ENCODE data around the gene PDK4.
"Not testable (repeated sequence)": the region's sequence is repeated elsewhere in the genome, so short reads cannot be mapped to it uniquely, and the experiment has no call there.

PDK4 gene

DNA sequence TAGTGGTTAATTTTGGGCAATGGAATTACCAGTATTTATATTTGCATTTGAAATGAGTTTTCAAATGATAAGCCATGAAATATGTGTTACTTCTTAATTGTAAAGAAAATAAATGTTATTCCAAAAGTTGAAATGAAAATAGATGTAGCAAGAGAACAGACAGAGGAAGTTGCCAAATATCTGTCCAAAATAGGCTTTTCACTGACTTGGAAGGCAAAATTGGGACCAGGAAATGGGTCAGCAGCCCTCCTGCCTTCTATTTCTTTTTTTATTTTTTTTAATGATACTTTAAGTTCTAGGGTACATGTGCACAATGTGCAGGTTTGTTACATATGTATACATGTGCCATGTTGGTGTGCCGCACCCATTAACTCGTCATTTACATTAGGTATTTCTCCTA is 8.1 kb upstream of the PDK4 start:
- DNase-seq: not testable (repeated sequence)

DNA sequence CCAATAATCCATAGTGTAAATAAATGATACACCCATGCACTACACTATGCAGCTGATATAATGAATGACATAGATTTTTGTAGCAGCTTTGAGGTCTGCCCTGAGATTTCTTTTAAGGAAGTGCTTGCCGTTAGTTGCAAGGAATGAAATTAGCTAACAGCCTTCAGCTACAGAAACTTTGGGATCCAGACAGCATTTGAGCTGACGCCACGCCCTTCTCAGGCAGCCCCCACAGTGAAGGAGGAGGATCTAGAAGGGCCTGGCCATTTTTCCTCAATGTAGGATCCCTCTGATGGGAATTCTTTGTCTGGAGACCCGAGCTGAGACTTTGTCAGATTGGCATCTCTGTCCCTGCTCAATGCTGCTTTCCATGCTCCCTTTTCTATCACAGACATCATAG is 6.1 kb upstream of the PDK4 start:
- DNase-seq: no peak

DNA sequence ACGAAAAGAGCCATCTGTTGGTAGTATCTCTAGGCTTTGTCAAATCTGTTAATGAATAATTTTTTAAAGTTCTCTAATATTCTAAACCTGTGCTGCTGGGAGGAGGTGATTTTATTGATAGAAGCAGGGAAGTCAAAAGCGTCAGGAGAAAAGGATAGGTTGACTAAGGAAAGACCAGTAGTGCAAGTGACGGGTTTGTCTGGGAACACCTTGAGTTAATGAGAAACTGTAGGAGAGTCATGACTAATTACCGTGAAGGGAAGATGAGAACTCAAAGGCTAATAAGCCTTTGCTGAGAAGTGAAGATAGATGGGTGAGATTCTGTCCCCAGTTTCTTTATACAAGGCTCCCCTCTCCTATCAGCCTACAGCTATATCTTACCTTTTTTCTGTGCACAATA is 5.0 kb upstream of the PDK4 start:
- DNase-seq: no peak

DNA sequence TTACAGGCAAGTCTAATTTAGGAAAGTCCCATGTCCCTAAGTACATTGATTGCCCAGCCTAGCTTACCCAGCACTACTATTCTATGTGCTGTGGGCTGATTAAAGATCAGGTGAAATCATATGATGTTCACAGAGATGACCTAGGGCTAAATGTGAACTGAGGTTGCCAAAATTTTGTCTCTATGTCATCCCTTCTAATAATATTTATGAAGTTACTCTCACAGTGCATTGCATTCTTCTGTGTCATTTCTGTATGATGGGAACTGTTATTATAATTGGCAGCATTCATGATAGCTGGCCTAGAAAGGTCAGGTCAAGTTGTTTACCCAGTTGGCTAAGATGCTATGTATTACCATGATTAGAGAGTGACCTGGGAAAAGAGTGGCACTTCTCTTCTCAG is 2.8 kb upstream of the PDK4 start:
- no peak for DNase-seq

DNA sequence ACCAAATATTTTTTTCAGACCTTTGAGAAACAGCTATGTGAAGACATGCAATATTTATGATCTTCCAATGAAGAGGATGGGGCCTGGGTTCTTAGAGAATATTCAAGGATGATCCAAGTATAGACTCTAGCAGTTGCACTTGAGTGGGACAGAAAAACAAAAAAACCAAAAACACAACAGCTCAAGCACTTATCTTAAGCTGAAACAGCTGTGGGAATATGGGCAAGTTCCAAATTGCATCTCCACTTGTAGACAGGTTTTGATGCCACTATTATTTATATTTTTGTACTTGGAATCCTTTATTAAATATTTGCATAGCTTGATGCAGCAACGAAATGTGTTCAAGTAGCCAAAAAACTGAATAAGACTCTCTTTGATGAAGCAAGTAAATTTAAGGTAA is 2.2 kb upstream of the PDK4 start:
- no peak for DNase-seq

DNA sequence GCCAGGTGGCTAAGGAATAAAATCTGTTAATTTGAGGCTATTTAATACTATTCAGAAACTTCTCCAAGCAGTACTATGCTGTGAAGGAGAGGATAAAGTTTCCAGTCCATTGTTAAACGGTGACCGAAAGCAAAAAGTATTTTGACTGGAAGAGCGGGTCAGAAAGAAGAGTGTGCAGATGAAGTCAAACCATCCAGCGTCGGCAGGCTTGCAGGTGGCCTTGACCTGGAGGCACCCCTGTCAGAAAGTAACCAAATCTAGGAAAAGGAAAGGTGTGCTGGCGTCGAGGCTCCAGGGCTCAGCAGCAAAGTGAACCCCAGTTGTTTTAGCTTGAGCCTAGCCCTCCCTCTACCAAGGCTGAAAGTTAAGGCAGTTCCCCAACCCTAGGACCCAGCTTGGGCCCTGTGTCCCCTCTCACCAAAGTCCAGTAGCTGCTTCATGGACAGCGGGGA is 544 bp downstream of the PDK4 start:
- no peak for DNase-seq

DNA sequence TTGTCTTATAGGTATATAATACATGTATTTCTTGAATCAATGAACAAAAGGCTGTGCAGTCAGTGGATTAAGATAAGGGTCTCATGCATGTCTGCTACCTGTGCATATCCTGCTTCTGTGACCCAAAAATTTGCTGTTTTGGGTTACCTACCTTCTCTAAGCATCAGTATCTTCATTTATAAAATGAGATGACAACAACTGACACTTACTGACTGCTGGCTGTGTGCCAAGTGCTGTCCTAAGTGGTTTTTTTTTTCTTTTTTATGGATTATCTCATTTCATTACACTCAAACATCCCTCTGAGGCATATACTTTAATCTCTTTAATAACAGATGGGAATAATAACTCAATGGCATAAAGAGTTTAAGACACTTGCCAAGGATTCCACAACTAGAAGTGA is 2.1 kb downstream of the PDK4 start:
- no peak for DNase-seq

DNA sequence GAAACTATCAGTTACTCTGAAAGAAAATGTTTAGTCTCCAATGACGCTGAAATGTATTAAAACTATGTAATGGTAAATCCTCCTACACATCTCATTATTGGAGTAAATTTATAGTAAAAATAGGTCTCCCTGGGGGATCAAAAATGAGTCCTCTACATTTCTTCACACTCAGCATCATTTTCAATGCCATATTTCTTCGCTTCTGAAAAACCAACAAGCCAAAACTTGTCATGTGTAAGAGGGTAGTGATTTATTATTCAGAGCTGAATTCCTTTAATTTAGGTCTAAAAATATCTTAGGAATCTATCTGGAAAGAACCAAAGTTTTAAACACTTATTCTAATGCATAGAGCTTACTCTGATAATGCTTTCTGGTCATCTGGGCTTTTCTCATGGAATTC is 3.0 kb downstream of the PDK4 start:
- no peak for DNase-seq

DNA sequence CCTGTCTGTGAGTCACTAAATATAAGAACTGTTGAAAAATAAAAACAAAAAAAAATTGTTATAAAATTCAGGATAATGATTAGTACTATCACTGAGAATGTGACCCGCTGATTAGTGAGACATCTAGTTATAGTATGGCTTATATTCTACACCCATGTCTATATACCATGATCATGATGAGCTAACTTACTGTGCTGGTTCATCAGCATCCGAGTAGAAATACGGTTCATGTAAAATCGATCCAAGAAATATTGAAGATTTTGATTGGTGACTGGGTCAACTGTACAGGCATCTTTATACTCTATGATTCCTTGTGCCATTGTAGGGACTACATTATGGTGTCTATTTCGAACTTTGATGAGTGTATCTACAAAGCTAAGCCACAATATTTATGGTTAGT is 3.7 kb downstream of the PDK4 start:
- no peak for DNase-seq

DNA sequence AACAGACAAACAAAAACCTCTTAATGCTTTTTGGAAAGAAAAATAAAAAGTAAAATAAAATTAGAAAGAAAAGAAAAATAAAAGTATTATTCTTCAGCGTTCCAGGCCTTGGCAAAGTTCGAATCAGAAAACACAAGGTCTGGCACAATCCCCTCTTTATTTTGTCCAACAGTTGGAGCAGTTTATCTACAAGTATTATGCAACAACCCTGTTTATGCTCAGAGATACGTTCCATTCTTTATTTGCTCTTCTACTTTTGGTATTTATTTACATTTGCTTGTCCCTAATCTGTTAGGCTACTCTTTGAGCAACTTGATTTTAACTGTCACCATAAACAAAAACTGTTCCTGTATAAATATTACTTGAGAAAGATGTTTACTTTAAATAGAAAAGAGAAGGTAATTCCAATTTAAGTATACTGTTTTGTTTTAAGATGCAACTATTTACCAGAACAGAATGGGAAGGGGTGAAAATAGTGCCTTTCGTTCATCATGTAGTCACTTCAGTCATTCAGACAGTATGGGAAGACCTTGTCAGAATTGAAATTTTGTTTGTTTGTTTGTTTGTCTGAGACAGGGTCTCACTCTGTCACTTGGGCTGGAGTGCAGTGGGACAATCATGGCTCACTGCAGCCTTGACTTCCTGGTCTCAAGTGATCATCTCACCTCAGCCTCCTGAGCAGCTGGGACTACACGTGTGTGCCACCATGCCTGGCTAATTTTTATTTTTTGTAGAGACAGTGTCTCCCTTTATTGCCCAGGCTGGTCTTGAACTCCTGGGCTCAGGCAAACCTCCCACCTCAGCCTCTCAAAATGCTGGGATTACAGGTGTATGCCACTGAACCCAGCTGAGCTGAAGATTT is 5.7 kb downstream of the PDK4 start:
- no peak for DNase-seq

DNA sequence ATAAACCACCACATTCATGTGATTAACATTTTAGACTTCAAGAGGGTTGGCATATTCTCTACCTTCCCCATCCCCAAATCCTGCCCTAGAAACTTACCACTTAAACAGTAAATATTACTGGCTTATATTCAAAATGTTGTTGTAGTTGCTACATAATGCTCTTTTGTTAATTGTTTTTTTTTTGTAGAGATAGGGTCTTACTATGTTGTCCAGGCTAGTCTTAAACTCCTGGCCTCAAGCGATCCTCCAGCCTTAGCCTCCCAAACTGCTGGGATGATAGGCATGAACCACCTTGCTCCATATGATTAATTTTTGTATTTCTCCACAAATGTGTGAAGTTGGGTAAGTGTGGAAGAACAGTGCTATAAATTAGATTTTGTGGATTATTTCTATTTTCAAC is 6.5 kb downstream of the PDK4 start:
- no peak for DNase-seq

DNA sequence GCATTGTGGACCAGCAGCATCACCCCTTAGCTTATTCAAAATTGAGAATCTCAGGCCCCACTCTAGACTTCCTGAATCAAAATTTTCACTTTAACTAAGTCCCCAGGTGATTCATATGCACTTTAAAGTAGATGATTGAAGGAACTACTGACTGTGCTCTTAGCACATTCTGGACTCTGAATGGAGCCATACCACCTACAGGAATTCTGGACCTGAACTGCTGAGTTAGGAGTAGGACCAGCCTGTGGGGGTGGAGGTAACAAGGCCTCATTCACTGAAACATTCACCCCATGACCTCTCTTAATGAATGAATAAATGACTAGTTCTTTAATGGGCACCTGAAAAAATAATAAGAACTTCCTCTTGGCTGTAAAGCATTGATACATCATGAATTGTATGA is 7.3 kb downstream of the PDK4 start:
- no peak for DNase-seq

DNA sequence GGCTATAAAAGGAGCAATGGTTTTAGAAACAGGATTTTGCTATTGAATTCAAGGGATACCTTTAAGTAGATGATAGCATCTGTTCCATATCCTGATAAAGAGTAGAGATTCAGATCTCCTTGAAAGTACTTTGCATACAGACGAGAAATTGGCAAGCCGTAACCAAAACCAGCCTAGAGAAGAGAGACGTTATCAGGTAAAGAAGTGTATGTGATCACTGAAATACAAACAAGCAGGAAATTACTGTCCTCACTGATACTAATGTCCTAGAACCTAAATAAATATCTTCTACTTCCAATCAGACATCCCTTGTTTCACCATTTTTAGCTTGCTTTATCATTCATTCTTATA is 9.4 kb downstream of the PDK4 start:
- no peak for DNase-seq

DNA sequence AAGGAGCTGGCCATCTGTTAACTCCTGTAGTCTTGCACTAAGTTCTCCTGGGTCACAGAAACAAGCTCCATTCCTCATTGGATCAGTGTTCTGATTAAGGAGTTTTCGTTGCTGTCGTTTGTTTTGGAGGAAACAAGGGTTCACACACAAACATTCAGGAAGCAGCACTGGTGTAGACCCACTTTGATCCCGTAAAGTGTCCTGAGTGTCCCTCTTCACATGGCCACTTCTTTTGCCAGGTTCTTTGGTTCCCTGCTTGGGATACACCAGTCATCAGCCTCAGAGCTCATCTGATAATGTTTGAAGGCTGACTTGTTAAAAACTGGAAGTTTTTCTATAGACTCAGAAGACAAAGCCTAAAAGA is 10.9 kb downstream of the PDK4 start:
- DNase-seq: no peak

DNA sequence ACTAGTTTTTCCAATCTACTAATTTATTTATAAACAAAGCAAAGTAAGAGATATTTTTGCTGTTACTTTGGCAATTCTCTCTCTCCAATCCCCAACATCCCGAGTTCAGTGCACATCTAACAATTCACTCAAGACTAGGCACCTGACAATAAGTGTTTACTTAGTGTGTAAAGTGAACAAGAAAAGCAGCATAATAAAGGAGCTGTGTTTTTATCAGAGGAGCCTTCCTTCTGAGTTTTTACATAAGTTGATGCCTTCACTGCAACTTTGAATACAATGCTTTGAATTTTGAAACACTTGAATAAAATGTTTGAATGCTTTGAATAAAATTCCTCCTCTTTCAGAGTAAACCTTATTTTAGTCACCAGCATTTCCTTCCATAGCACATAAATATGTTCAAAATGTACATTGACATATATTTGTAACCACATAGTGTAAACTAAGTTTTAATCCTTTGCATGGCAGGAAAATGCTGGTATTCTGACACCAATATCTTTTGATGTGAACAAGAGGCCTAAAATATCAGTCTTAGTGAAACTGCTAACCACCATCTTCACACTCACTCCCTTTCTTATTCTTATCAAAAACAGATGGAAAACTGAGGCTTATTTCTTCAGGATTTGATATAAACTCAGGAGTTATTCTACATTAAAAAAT is 11.4 kb downstream of the PDK4 start:
- no peak for DNase-seq

DNA sequence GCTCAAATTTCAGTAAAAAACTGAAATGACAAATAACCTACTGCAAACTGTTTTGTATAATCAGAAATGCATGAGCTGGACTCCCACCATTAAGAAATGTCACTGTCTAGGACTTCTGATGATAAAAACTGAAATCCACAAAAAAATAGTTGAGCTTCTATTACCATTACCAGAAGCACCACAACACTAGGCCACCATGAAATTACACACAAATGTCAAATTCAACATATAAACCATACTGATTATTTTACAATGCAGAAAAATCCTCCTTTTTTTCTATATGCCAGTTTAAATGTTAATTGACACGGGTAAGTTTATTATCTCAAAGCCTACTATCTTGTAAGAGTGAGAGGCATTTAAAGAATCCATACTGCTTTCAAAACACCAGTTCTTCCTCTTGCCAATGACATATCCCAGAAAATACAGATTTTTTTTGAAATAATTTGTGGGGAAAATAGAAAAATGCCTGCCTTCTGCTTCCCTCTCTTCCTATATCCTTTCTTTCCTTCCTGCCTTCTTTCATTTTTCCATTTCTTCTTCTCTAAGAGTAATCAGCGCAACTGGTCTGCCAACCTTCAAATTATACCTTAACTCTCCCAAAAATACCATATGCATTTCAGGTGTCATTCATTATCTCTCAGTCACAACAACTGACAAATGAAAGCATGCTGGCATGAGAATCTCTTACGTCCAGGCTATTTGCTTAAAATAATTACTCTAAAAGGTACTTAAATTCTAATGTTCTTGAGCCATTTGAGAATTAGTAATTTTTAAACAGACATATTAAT is 12.3 kb downstream of the PDK4 start:
- DNase-seq: no peak

DNA sequence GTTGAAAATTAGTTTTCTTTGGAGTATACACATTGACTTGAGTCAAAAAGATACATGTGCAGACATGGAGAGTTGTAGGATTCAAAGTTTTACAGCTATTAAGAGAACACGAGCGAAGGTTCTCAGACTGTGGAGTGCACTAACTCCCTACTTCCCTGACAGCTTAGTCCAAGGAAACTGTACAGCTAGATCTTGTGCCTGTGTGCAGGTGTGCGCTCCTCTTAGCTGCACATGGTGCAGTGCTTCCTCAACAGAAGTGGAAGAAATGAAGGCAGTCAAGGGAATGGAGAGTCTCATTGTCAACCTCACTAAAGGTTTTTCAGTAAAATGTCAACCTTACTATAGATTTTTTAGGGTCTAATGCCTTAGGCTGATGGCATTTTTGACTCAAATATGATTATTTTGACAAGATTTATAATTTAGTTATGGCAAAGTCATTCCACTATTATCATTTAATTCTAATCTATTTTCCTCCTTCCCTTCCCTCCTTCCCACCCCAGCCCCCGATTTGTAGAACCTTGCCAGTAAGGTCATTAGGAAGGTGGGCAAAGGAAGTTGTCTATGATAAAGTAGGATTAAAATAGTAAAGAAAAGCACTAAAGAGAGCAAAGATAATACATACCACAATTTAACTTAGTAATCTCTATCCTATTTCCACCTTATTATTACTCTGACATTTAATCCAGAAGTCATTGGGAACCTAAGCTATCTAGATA is 13.6 kb downstream of the PDK4 start:
- no peak for DNase-seq

DNA sequence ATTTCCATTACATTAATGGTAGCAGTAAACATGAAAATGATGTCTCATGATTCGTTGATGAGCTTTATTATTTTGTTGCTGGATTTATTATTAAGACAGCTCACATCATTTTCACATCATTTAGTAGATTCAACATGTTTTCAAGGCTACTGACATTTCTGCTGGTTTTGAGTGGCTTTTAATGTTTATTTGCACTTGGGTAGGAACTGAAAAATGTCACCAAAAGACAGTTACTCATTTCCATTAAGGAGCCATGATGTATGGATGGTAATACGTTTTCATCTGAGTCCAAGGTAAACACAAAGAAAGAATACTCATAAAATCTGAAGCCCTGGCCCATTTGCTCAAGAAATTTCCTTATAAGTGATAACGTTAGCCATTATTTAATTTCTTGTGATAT is 14.8 kb downstream of the PDK4 start:
- DNase-seq: no peak

DNA sequence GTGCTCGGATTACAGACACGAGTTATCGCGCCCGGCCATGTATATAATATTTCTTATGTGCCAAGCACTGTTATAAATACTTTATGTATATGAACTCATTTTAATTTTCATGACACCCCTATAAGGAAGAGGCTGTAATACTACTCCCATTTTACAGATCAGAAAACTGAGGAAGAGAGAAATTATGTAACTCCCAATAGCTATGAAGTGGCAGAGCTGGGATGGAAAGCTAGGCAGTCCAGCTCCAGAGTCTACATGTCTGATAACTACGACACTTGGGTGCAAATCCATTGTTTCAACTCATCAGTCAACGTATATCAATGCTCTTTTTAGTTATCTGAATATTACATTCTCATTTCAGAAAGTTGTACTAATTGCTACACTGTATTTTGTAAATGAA is 17.0 kb downstream of the PDK4 start:
- no peak for DNase-seq

DNA sequence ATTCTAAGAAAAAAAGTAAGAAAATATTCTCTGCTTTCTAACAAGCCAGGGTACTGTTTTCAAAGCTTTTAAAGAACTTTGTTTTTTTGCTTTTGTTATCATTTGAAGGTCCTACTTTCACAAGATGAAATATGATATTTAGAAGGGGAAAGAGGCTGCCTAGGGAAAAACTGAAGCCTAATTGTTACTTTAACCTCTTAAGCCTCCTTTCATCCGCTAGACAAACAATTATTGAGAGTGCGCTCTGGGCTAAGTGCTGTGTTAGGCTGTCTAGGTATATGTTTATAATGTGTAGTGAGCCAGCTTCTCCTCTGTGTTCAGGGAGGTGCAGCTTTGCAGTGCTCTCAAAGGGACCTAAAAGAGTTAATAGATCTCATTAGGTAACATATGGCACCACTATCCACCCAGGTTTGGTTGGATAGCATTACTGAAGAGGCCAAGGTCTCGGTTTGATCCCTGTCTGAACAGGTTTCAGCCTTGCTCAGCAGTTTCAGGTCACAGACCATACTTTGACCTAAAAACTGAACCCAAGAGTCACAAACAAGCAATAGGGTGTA is 17.9 kb downstream of the PDK4 start:
- no peak for DNase-seq

DNA sequence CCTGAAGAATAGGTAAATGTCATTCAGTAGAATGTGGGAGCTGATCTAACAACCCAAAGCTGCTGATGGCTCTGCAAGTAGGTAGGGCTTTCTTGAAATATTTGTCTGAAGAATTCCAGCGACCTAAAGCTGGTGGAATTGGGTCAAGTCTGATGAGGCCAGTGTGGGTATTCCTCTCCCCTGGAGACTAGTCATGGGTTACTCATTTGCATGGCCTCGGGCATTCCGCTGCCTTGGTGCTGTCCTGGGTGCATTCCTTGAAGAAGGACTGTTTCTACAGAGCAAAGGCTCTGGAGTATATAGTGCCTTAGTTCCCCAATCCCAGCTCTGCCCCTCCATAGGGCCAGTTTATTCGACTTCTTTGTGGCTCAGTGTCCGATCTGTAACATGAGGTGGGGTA is 19.2 kb downstream of the PDK4 start:
- no peak for DNase-seq

DNA sequence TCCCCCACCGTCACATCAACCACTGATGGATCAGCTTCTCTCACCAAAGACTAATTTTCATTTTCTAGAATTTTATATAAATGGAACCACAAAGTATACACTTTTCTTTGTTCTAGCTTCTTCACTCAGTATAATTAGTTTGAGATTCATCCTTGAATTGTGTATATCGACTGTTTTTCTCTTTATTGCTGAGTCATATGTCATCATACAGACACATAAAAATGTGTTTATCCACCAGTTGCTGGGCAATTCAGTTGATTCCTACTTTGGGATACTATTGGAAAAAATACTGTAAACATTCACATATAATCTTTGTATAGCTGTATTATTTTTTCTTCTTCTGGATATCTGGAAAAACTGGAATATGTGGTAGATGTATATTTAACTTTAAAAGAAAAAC is 26.6 kb downstream of the PDK4 start:
- no peak for DNase-seq

DNA sequence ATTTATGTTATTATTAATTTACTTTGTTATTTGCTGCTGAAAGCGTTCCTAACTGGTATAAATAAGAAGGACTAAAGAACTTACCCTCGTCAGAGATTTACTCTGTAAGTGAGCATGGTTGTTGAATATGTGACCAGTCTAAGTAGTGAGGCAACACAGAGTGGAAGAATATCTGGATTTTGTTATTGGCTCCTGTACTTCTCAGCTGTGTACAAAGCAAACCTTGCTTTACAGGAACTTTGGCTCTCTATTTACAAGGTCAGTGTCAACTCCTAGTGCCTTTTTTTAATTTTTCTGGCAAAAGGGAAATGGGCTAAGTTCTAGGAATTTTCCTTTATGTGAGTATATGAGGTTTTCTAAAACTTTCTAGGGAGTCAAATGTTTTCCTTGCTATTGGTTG is 35.6 kb downstream of the PDK4 start:
- DNase-seq: no peak

Data from femur (tissue), 1 donor.